HEK293 (cell line): ENCODE results near the gene RBM19.

Experiments used
- CTCF ChIA-PET: fragments of 350-600 bp; formaldehyde crosslinking; extraction: SDS; loops from one replicate; lab custom pipeline; 2021; ENCODE audit warnings: antibody characterized with exemption; lab: Yijun Ruan, JAX
- POLR2A ChIA-PET: fragments of 300-600 bp; formaldehyde crosslinking; extraction: SDS; loops from one replicate; lab custom pipeline; 2020; ENCODE audit warnings: antibody characterized with exemption, inconsistent platforms; lab: Yijun Ruan, JAX
- H3K27ac ChIP-seq: fragments of 200-500 bp; sonication (Bioruptor generic); 2 replicates; pipeline ENCODE4 v1.5.1; 2014; ENCODE audit warnings: low read depth, low read length, control low read depth, inconsistent platforms; ENCODE audit errors: extremely low read depth
- H3K36me3 ChIP-seq, 2 experiments: fragments of 200-500 bp in 1 of 2; sonication (Bioruptor generic) in 1 of 2; 1 replicate in 1 of 2; 2 replicates in 1 of 2; pipeline ENCODE4 v1.5.1; 2014 to 2017; ENCODE audit warnings: inconsistent platforms in 2 of 2, low read length in 2 of 2; ENCODE audit not compliant: control insufficient read depth in 2 of 2, insufficient read depth in 1 of 2
- H3K4me1 ChIP-seq: fragments of 200-500 bp; sonication (Bioruptor generic); 2 replicates; pipeline ENCODE4 v1.5.1; 2014; ENCODE audit warnings: mild to moderate bottlenecking, low read length, inconsistent platforms; ENCODE audit not compliant: control insufficient read depth, insufficient read depth
- H3K4me3 ChIP-seq: 2 replicates; pipeline ENCODE4 v1.5.1; 2011; ENCODE audit warnings: low read depth, mild to moderate bottlenecking, control low read depth, low read length, moderate library complexity
- H3K9me3 ChIP-seq: fragments of 200-500 bp; sonication (Bioruptor generic); 2 replicates; pipeline ENCODE4 v1.5.1; 2014; ENCODE audit warnings: low read depth, low read length, inconsistent platforms; ENCODE audit not compliant: control insufficient read depth, insufficient read depth
- GLI4 ChIP-seq: fragments of 450-650 bp; formaldehyde crosslinking; IDR thresholded peaks from 2 replicates; pipeline ENCODE4 v1.5.1; 2016; ENCODE audit warnings: missing biosample characterization, missing genetic modification characterization
- HOXA7 ChIP-seq: sonication (generic); formaldehyde crosslinking; IDR thresholded peaks from 2 replicates; pipeline ENCODE4 v1.8.1; 2022; ENCODE audit warnings: missing genetic modification reagents, borderline replicate concordance
- KLF7 ChIP-seq: fragments of 450-650 bp; formaldehyde crosslinking; IDR thresholded peaks from 2 replicates; pipeline ENCODE4 v1.5.1; 2016; ENCODE audit warnings: missing biosample characterization, missing genetic modification characterization, borderline replicate concordance
- RBAK ChIP-seq: fragments of 450-650 bp; formaldehyde crosslinking; IDR thresholded peaks from 2 replicates; pipeline ENCODE4 v1.5.1; 2016; ENCODE audit warnings: missing biosample characterization, missing genetic modification characterization
- SALL2 ChIP-seq: fragments of 450-650 bp; formaldehyde crosslinking; IDR thresholded peaks from 2 replicates; pipeline ENCODE4 v1.5.0; 2017; ENCODE audit warnings: missing biosample characterization, mild to moderate bottlenecking, missing genetic modification characterization, borderline replicate concordance
- TCF7L2 ChIP-seq: IDR thresholded peaks from 2 replicates; pipeline ENCODE4 v1.6.1; 2011; ENCODE audit warnings: low read depth, mild to moderate bottlenecking, inconsistent platforms, low read length, moderate library complexity, borderline replicate concordance
- TRIM28 ChIP-seq: IDR thresholded peaks from 2 replicates; pipeline ENCODE4 v1.6.1; 2011; ENCODE audit warnings: low read length, control low read depth, borderline replicate concordance
- YY1 ChIP-seq: fragments of 450-650 bp; formaldehyde crosslinking; IDR thresholded peaks from 2 replicates; pipeline ENCODE4 v1.5.1; 2018; ENCODE audit warnings: missing biosample characterization, missing genetic modification characterization
- ZBTB17 ChIP-seq: fragments of 450-650 bp; formaldehyde crosslinking; IDR thresholded peaks from 2 replicates; pipeline ENCODE4 v1.5.1; 2016; ENCODE audit warnings: missing biosample characterization, missing genetic modification characterization
- ZIC2 ChIP-seq: fragments of 450-650 bp; formaldehyde crosslinking; IDR thresholded peaks from 2 replicates; pipeline ENCODE4 v1.5.1; 2016; ENCODE audit warnings: missing biosample characterization, missing genetic modification characterization
- ZNF132 ChIP-seq: fragments of 450-650 bp; formaldehyde crosslinking; IDR thresholded peaks from 2 replicates; pipeline ENCODE4 v1.5.1; 2017; ENCODE audit warnings: missing biosample characterization, missing genetic modification characterization, borderline replicate concordance
- ZNF155 ChIP-seq: fragments of 450-650 bp; formaldehyde crosslinking; IDR thresholded peaks from 2 replicates; pipeline ENCODE4 v1.5.1; 2016; ENCODE audit warnings: missing biosample characterization, missing genetic modification characterization
- ZNF175 ChIP-seq: fragments of 450-650 bp; formaldehyde crosslinking; IDR thresholded peaks from 2 replicates; pipeline ENCODE4 v1.5.1; 2016; ENCODE audit warnings: missing biosample characterization, missing genetic modification characterization
- ZNF223 ChIP-seq: fragments of 450-650 bp; formaldehyde crosslinking; IDR thresholded peaks from 2 replicates; pipeline ENCODE4 v1.5.1; 2016; ENCODE audit warnings: missing biosample characterization, missing genetic modification characterization
- ZNF391 ChIP-seq: fragments of 450-650 bp; formaldehyde crosslinking; IDR thresholded peaks from 2 replicates; pipeline ENCODE4 v1.5.1; 2016; ENCODE audit warnings: low read depth, missing biosample characterization, missing genetic modification characterization, borderline replicate concordance
- ZNF555 ChIP-seq: fragments of 450-650 bp; formaldehyde crosslinking; conservative IDR thresholded peaks from 2 replicates; pipeline ENCODE4 v1.5.1; 2017; ENCODE audit warnings: missing biosample characterization, mild to moderate bottlenecking, missing genetic modification characterization, inconsistent platforms
- ZNF571 ChIP-seq: fragments of 450-650 bp; formaldehyde crosslinking; IDR thresholded peaks from 2 replicates; pipeline ENCODE4 v1.5.0; 2017; ENCODE audit warnings: missing biosample characterization, missing genetic modification characterization
- ZNF629 ChIP-seq: fragments of 450-650 bp; formaldehyde crosslinking; IDR thresholded peaks from 2 replicates; pipeline ENCODE4 v1.5.1; 2017; ENCODE audit warnings: missing biosample characterization, missing genetic modification characterization
- ZNF654 ChIP-seq: fragments of 450-650 bp; formaldehyde crosslinking; IDR thresholded peaks from 2 replicates; pipeline ENCODE4 v1.5.1; 2016; ENCODE audit warnings: low read depth, missing biosample characterization, missing genetic modification characterization
- ZNF707 ChIP-seq: fragments of 450-650 bp; formaldehyde crosslinking; IDR thresholded peaks from 2 replicates; pipeline ENCODE4 v1.5.1; 2016; ENCODE audit warnings: missing biosample characterization, missing genetic modification characterization
- ZNF777 ChIP-seq: fragments of 450-650 bp; formaldehyde crosslinking; IDR thresholded peaks from 2 replicates; pipeline ENCODE4 v1.5.1; 2017; ENCODE audit warnings: missing biosample characterization, missing genetic modification characterization, borderline replicate concordance

RBM19 gene

DNA sequence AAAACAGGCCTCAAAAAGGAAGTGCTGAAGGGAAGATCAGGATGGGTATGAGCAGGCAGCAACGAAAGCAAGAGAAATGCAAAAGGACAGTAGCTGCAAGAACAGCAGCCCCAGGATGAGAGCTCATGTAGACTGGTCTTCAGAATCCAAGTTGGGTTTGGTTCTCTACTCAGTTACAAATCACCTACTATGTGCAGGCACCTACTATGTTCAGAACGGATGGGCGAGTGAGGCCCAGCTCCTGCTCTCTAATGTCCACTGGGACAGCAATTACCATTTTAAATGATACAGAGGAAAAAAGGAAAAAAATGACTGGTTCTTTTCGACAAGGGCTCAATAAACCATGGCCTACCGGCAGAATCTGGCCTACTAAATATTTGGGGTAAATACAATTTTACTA lies 88.5 kb downstream of the RBM19 start:
- Histone ChIP-seq H3K9me3 (no peaks in the 10 kb centered on the region), H3K4me1 (no peaks in the 10 kb centered on the region), H3K4me3 (no peak overlapping the region), H3K36me3 (peaks cover 0 to 6% of the 10 kb centered on the region in 2 experiments; a peak in 1 of 3 replicates), H3K27ac (no peak overlapping the region)
- TF ChIP-seq ZNF777 (tag by site-specific recombination) (no peak), RBAK (tag by site-specific recombination) (no peak), ZNF391 (tag by site-specific recombination) (no peak), ZNF175 (no peak), ZNF629 (tag by site-specific recombination) (no peak), GLI4 (tag by site-specific recombination) (no peak), ZNF223 (tag by site-specific recombination) (no peak), ZBTB17 (tag by site-specific recombination) (no peak), TRIM28 (no peak)
- ChIA-PET CTCF (interaction anchor here (0.7 kb wide), 1 partner anchor 10 kb away, joined by 3 read pairs; no protein-coding TSS in a partner anchor), POLR2A (no interaction called here)

GRCh38 chr12:113876160-113876559 lies 90.0 kb downstream of the RBM19 start:
- ChIA-PET CTCF (no interaction called here), POLR2A (no interaction called here)
- H3K9me3 ChIP-seq, result no peaks in the 10 kb centered on the region
- no peak overlapping the region for H3K27ac ChIP-seq
- H3K4me1 ChIP-seq, result no peaks in the 10 kb centered on the region
- H3K36me3 ChIP-seq, result peaks cover 0 to 6% of the 10 kb centered on the region in 2 experiments; a peak in 1 of 3 replicates
- H3K4me3 ChIP-seq, result no peak overlapping the region
- TF ChIP-seq KLF7 (tag by site-specific recombination) (no peak), ZNF555 (tag by site-specific recombination) (no peak)

- no peak overlapping the region for H3K27ac ChIP-seq
- ChIA-PET CTCF (no interaction called here), POLR2A (no interaction called here)
- peaks cover 0 to 6% of the 10 kb centered on the region in 2 experiments; a peak in 1 of 3 replicates for H3K36me3 ChIP-seq
- H3K4me3 ChIP-seq, result no peak overlapping the region
- no peaks in the 10 kb centered on the region for H3K9me3 ChIP-seq
- no peak for TF ChIP-seq SALL2 (tag by site-specific recombination)
- TF ChIP-seq YY1 (tag by site-specific recombination), result no peak
- no peak for TF ChIP-seq TCF7L2
- no peak for TF ChIP-seq ZNF654 (tag by site-specific recombination)
- TF ChIP-seq ZNF132 (tag by site-specific recombination), result no peak
- TF ChIP-seq ZNF707 (tag by site-specific recombination), result no peak
- TF ChIP-seq RBAK (tag by site-specific recombination), result no peak
- no peak for TF ChIP-seq HOXA7 (CRISPR knock-in tag)
- no peak for TF ChIP-seq ZNF155 (tag by site-specific recombination)
- no peak for TF ChIP-seq ZNF571 (tag by site-specific recombination)
- no peaks in the 10 kb centered on the region for H3K4me1 ChIP-seq
These were observed 90.4 kb downstream of the RBM19 start for GRCh38 chr12:113875691-113876090.

DNA sequence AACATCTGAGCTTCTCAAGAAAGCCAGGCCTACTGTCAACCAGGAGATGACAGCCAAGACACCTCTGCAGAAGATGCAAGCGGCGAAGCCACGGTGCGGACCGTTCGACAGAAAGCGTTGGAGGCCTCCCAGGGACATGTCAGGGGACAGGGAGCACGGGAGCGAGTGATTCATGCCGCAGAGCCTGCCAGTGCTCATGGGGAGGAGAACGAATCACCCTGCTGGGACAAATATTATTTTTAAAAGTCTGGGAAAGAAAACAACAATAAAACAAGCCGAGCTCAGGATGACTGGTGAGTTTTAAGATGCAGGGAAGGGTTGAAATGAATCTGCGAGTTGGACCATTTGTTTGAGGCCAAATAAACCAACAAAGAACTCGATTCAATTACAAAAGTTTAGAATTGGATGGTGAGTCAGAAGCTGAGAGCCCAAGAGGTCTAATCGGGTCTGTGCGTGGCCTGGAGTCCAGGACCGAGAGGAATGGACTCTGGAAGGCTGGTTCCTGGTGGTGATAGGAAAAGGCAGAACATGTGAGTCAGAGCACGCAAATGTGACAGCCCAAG lies 91.0 kb downstream of the RBM19 start:
- Histone ChIP-seq H3K4me1 (no peaks in the 10 kb centered on the region), H3K9me3 (no peaks in the 10 kb centered on the region), H3K36me3 (peaks cover 0 to 6% of the 10 kb centered on the region in 2 experiments; a peak in 1 of 3 replicates), H3K4me3 (no peak overlapping the region), H3K27ac (no peak overlapping the region)
- POLR2A ChIA-PET, result no interaction called here
- TF ChIP-seq ZNF391 (tag by site-specific recombination), result no peak
- TF ChIP-seq ZIC2 (tag by site-specific recombination), result peak; percentile 41
- CTCF ChIA-PET, result interaction anchor here (0.5 kb wide), 1 partner anchor 900 kb away, joined by 3 read pairs; no protein-coding TSS in a partner anchor
